NK-92 (cell line): ENCODE results near the gene TMPRSS7.
"Not testable (repeated sequence)": the region's sequence is repeated elsewhere in the genome, so short reads cannot be mapped to it uniquely, and the experiment has no call there.

Experiments
- DNase-seq: peaks from one replicate; lab custom pipeline; 2025; ENCODE audit not compliant: unreplicated experiment; lab: John Stamatoyannopoulos, UW

TMPRSS7 gene

GRCh38 chr3:112056451-112056929 is 22.0 kb downstream of the TMPRSS7 start:
- no peak for DNase-seq

- no peak for DNase-seq
Observed at GRCh38 chr3:112059497-112059896, 25.0 kb downstream of the TMPRSS7 start.

GRCh38 chr3:112061152-112061551 is 26.6 kb downstream of the TMPRSS7 start:
- no peak for DNase-seq

DNA sequence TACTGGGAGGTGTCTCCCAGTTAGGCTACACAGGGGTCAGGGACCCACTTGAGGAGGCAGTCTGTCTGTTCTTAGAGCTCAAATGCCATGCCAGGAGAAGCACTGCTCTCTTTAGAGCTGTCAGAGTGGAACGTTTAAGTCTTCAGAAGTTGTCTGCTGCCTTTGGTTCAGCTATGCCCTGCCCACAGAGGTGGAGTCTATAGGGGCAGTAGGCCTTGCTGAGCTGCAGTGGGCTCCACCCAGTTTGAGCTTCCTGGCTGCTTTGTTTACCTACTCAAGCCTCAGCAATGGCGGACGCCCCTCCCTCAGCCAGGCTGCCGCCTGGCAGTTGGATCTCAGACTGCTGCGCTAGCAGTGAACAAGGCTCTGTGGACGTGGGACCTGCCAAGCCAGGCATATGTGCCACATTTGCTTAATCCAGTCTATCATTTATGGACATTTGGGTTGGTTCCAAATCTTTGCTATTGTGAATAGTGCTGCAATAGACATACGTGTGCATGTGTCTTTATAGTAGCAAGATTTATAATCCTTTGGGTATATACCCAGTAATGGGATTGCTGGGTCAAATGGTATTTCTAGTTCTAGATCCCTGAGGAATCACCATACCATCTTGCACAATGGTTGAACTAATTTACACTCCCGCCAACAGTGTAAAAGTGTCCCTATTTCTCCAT is 38.0 kb downstream of the TMPRSS7 start:
- DNase-seq = not testable (repeated sequence)

DNA sequence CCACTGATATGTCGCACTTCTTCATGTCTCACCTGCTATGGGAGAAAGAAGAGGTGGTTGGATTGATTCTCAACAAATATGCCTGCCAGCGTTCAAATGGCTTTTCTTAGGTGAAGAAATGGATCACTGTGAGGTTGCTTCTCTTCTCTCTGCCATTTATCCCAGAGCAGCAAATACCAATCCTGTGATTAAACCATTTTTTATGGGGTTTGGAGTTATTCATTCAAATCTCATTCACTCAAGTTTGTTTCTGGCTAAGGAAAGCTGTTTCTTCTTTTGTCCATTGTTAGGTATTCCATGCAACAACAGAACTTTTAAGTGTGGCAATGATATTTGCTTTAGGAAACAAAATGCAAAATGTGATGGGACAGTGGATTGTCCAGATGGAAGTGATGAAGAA is 39.5 kb downstream of the TMPRSS7 start:
- DNase-seq = no peak

DNA sequence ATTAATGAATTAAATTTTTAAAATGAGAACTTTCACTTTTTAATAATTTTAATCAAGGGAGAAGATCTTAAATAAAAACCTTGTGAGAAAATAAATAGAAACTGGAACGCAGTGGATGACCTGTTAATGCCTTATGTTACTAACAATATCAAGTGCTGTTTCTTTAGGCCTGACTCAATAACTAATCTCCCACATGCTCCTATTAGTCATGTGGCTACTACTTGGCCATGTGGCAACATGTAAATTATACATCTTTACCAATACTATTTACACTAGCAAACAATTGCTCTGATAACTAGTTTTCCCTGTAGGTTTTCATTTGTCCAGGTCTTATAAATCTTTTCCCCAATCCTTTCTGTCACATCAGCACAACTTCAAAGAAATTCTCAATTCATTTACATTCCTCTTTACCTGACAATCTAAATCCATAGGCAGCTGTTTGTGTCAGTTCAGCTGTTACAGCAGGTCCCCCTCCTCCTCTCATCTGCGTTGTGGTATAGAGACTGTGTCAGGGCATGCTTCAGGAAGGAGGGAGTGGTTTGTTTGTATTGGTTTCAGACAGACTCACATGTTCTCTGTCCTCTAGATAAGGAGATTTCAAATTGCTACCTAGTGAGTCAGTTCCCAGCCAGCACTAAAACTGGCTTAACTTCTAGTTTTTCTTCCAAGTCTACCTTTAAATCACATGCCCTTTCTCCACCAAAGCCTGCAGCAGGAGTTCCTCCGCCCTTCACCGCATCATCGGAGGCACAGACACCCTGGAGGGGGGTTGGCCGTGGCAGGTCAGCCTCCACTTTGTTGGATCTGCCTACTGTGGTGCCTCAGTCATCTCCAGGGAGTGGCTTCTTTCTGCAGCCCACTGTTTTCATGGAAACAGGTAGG is 40.3 kb downstream of the TMPRSS7 start:
- DNase-seq = no peak

DNA sequence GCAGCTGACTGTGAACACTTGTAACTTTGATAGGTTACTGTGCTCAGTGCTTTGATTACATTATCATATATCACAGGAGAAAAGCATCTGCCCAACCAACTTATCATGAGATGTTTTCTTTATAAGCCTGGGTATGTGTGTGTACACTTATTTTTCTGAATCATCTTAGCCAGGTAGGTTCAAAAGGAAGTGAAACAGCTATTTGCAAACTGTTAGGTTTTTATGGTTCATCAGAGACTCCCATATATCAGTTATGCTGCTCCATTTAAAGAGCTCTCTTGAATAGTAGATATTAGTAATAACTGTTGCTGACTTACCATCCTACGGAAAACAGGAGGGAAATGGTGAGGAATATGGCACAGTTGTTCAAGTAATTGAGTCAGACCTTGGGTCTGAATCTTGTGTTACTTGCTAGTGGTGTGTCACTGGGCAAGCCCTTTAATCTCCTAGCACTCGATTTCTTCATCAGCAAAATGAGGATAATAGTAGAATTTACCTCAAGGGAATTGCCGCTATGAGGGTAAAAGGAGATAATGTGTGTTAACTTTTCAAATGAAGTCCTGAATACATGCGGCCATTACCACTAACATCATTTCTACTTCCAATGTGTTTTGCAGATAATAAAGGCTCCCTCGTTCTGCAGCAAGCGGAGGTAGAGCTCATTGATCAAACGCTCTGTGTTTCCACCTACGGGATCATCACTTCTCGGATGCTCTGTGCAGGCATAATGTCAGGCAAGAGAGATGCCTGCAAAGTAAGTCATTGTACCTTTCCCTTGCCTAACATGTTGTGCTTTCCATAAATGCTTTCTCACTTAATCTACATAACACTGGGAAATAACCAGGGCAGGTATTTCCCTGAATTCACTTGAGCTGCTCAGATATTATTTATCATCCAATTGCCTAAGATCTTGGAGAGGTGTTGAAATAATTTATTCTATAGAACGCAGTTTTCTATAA is 43.9 kb downstream of the TMPRSS7 start:
- no peak for DNase-seq

- no peak for DNase-seq
Observed at GRCh38 chr3:112083239-112083638, 48.7 kb downstream of the TMPRSS7 start.

- no peak for DNase-seq
Observed at GRCh38 chr3:112084980-112085705, 50.6 kb downstream of the TMPRSS7 start.

GRCh38 chr3:112085735-112086075 is 51.2 kb downstream of the TMPRSS7 start:
- no peak for DNase-seq

DNA sequence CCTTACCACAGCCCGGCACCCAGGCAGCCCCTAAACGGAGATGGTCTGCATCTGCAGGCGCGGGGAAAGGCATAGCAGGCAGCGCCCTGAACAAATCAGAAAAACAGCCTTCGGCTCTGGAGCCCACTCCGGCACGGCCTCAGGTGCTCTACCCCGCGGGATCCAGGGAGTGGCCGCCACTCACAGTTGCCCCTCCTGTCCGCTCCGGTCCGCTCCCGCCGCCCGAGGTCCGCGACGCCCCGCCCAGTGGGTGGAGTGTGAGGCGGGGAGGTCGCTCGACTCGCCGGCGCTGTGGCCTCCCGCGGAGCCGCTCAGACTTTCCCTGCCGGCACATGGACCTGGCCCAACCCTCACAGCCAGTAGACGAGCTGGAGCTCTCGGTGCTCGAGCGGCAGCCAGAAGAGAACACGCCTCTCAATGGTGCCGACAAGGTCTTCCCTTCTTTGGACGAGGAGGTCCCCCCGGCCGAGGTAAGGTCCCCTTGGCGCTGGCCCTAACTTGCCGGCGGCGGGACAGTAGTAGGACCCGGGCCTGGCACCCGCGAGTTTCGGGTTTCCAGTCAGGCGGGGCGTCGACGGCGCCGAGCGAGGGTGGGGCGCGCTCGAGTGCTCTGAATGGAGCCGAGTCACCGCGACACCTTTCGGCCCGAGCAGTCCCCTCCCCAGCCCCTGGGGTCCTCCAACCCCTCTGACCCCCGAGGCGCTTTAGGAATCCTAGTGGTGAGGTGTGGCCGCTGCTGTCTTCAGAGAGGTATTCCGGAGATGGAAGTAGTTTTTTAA is 51.7 kb downstream of the TMPRSS7 start, which contains the start of gene C3orf52:
Gene C3orf52, plus strand, starts transcription at position 314 of the 779 bp plus-strand sequence. Its CDS starts 19 bp downstream, at position 333.
- DNase-seq = no peak

DNA sequence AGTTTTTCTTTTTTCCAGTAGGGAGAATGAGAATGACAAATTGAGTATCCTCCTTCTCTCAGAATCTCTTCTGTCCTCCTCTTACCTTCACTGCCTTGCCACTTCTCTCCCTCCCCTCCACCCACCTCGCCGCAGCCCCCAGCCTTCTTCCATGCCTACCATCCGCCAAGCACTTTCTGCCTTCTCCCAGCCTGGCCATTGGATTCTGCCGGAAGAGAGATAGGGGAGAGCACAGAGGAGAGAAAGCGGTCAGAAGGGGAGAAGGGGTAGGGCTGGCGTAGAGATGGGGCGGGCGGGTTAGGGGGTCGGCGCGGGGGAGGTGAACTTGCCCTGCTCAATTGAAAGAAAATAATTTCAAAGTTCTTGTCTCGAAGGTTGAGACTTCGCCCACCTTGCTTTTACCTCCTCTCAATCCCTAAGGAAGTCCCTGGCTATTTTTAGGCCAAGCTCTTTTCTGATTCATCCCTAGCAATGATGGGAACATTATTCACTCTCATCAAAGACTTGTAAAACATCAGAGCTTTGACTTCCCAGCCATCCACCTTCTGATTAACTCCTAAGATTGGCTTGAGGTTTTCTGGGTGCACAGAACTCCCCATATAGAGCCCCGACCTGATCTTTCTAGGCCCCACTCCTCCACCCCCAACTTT is 52.5 kb downstream of the TMPRSS7 start:
- no peak for DNase-seq

DNA sequence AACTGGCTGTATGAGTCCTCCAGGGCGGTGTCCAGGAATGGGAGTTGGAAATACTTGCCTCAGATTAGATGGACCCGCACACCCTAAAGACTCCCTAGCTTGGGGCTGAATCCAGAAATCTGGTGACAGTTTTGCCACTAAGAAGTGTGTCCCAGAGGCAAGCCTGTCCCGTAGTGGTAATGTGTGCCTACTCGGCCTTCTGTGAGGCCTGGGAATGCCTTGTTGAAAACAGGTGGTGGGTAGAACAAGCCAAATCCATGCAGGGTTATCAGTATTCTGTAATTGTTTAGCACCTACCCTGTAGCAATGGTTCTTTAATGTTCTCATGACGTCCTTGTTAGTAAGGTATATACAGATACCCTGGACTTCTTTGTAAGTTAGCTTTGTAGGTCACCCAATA is 53.2 kb downstream of the TMPRSS7 start:
- no peak for DNase-seq

DNA sequence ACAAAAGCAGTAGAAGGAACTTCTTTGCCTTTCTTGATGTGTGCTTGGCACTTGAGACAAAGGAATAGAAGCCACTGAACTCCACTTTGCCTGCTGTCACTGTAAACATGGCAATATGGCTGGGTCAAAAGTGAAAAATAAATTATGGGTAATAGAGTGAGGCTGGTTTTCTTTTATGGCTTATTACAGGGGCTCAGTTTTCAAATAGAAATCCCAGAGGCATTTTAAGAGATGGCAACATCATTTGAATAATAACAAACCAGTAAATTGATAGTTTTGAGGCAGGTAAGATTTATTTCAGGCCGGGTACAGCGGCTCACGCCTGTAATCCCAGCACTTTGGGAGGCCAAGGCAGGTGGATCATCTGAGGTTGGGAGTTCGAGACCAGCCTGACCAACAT is 54.4 kb downstream of the TMPRSS7 start:
- no peak for DNase-seq

GRCh38 chr3:112089956-112090886 is 55.7 kb downstream of the TMPRSS7 start:
- DNase-seq = no peak

DNA sequence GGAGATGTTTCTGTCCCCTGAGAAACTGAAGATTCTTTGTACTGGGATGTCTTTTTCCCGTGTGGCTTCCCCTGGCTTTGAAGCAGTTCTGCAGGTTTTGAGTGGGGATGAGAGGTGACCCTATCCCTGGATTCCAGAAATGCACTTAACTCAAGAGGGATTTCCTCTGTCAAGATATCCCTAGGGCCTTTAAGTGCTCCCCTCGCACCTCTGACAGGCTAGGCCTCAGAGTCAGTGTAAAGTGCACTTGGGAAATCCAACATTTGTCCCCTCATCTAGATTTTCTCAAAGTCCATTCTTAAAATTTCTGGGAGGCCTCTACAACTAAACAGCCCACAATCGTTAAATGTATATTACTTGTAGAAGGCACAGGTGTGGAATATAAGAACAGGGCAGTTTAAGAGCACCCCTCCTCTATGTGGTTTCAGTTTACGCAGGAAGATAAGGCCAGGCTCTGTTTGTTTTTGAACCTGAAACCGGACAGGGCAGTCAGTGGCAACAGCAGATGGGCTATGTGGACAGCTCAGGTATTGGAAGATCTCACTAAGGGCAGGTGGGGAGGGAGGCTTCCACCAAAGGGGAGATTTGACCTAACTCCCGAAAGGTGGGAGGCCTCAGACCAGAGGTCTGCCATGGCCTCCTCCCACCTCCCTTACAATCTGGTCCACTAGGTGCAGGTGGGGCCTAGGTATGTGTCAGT is 56.5 kb downstream of the TMPRSS7 start:
- no peak for DNase-seq

DNA sequence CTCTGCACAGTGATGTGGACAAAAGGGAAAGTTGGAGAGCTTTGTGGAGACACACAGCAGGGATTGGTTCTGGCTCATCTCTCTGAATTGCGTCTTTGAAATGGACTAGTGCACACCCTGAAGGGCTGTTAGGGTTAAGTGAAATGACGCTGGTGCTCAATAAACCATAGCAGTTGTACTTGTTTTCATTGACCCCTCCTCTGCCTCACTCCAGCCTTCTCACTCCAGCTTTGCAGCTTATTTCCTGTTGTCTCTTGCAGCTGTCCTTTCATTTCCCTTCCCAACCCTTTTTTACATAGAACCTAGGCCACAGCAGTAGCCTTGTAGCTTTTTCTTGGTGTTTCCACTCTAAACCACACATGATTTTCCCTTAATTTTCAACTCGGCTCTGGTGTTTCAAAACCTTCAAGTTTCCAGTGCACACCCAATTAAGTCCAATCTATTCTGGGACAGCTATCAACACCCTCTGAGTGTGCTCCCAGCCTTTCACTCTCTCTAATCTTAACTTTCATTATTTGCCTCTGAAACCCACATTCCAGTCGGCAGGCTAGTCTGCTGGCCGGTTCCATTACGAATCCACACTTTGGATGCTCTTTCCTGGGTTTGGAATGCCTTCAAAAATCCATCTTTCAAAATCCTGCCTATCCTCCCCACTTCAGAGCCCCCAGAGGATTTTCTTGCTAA is 58.1 kb downstream of the TMPRSS7 start:
- no peak for DNase-seq
